Esophagus squamous epithelium (tissue), 4 donors: ENCODE results near the gene WWOX.

ENCODE experiments used
- POLR2A ChIP-seq, 4 donors: fragments of 450-650 bp; IDR thresholded peaks; one replicate each; pipeline ENCODE4 v1.6.1; 2017; ENCODE audit warnings: antibody characterized with exemption in 4 of 4, mild to moderate bottlenecking in 4 of 4, moderate library complexity in 3 of 4
- TF ChIP-seq, protein P1 (sequence below), 6 experiments: fragments of 450-650 bp in 4 of 6; fragments of 200-600 bp in 2 of 6; sonication (generic) in 2 of 6; IDR thresholded peaks; one replicate each; pipeline ENCODE4 v1.5.1; 2016 to 2019; ENCODE audit warnings: antibody characterized with exemption in 6 of 6, mild to moderate bottlenecking in 4 of 6, moderate library complexity in 4 of 6

DNA sequence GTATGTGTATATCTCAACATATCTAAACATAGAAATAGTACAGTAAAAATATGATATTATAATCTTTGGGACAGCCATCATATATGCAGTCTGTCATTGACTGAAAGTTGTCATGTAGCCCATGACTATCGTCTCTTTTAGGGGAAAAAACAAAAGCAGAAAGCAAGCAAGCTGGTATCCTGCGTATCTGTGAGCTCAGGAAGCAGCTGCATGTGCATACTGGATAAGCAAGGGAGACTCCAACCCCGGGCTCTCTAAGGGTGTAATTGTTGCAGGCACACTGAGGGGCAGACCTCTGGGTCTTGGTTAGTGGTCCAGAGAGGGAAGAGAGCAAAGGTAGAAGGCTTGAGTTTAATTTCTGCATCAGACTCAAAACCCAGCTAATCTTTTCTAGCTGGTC lies 920.0 kb downstream of the WWOX start:
- TF ChIP-seq, protein P1, sequence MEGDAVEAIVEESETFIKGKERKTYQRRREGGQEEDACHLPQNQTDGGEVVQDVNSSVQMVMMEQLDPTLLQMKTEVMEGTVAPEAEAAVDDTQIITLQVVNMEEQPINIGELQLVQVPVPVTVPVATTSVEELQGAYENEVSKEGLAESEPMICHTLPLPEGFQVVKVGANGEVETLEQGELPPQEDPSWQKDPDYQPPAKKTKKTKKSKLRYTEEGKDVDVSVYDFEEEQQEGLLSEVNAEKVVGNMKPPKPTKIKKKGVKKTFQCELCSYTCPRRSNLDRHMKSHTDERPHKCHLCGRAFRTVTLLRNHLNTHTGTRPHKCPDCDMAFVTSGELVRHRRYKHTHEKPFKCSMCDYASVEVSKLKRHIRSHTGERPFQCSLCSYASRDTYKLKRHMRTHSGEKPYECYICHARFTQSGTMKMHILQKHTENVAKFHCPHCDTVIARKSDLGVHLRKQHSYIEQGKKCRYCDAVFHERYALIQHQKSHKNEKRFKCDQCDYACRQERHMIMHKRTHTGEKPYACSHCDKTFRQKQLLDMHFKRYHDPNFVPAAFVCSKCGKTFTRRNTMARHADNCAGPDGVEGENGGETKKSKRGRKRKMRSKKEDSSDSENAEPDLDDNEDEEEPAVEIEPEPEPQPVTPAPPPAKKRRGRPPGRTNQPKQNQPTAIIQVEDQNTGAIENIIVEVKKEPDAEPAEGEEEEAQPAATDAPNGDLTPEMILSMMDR (IDR thresholded peaks at IDR 0.05): no peak
- no peak for TF ChIP-seq POLR2A (IDR thresholded peaks at IDR 0.05)
